NCI-H2107 treated with DMSO at 0.1 percent for 48 hours (cell line): ENCODE measurements around the gene TBL3.
A peak's percentile ranks its signal among the peaks of the same experiment; 100 is the strongest.

Experiments
- DNase-seq: peaks from one replicate; lab custom pipeline; 2025; ENCODE audit not compliant: unreplicated experiment; lab: John Stamatoyannopoulos, UW

TBL3 gene

GRCh38 chr16:2013527-2013926 lies 41.7 kb downstream of the TBL3 start:
- DNase-seq = no peak

- DNase-seq = no peak
These were observed 43.5 kb downstream of the TBL3 start for GRCh38 chr16:2015117-2015946.

- no peak for DNase-seq
These were observed 44.0 kb downstream of the TBL3 start for GRCh38 chr16:2015947-2016208.

- DNase-seq = no peak
These were observed 44.6 kb downstream of the TBL3 start for GRCh38 chr16:2016407-2016922.

- DNase-seq = no peak
These were observed 47.7 kb downstream of the TBL3 start, which contains the start of gene NPW for GRCh38 chr16:2019518-2019920. Gene NPW, plus strand, starts transcription at chr16:2019785.

- no peak for DNase-seq
These were observed 48.3 kb downstream of the TBL3 start for GRCh38 chr16:2019921-2020831.

- no peak for DNase-seq
These were observed 50.9 kb downstream of the TBL3 start for GRCh38 chr16:2022723-2023091.

- DNase-seq = peak; percentile 40
These were observed 51.5 kb downstream of the TBL3 start for GRCh38 chr16:2023092-2024031.

- no peak for DNase-seq
These were observed 52.2 kb downstream of the TBL3 start for GRCh38 chr16:2024032-2024420.

- DNase-seq = no peak
These were observed 53.4 kb downstream of the TBL3 start for GRCh38 chr16:2025251-2025650.

- no peak for DNase-seq
These were observed 54.1 kb downstream of the TBL3 start for GRCh38 chr16:2025878-2026460.

- DNase-seq = no peak
These were observed 54.7 kb downstream of the TBL3 start, which contains the start of gene NHERF2 for GRCh38 chr16:2026461-2027023. Gene NHERF2, plus strand, starts transcription at chr16:2026902. Its CDS starts 104 bp downstream, at chr16:2027006.

GRCh38 chr16:2027024-2028010 lies 55.5 kb downstream of the TBL3 start:
- DNase-seq = no peak

- DNase-seq = no peak
These were observed 56.3 kb downstream of the TBL3 start for GRCh38 chr16:2028146-2028545.

- DNase-seq = peak; percentile 42
These were observed 56.9 kb downstream of the TBL3 start for GRCh38 chr16:2028620-2029220.

- no peak for DNase-seq
These were observed 57.5 kb downstream of the TBL3 start for GRCh38 chr16:2029350-2029749.

GRCh38 chr16:2030036-2030435 lies 58.2 kb downstream of the TBL3 start:
- no peak for DNase-seq

- no peak for DNase-seq
These were observed 59.3 kb downstream of the TBL3 start for GRCh38 chr16:2031081-2031577.
